GM19023 (cell line): ENCODE data around the gene SLAMF1.
"Not testable (repeated sequence)": the region's sequence is repeated elsewhere in the genome, so short reads cannot be mapped to it uniquely, and the experiment has no call there.

Experiments
- ATAC-seq: cut with Tn5 transposase; IDR thresholded peaks from one replicate; pipeline ENCODE4 v1.9.1; 2021; ENCODE audit warnings: mild to moderate bottlenecking, moderate library complexity; ENCODE audit not compliant: unreplicated experiment

The SLAMF1 gene

DNA sequence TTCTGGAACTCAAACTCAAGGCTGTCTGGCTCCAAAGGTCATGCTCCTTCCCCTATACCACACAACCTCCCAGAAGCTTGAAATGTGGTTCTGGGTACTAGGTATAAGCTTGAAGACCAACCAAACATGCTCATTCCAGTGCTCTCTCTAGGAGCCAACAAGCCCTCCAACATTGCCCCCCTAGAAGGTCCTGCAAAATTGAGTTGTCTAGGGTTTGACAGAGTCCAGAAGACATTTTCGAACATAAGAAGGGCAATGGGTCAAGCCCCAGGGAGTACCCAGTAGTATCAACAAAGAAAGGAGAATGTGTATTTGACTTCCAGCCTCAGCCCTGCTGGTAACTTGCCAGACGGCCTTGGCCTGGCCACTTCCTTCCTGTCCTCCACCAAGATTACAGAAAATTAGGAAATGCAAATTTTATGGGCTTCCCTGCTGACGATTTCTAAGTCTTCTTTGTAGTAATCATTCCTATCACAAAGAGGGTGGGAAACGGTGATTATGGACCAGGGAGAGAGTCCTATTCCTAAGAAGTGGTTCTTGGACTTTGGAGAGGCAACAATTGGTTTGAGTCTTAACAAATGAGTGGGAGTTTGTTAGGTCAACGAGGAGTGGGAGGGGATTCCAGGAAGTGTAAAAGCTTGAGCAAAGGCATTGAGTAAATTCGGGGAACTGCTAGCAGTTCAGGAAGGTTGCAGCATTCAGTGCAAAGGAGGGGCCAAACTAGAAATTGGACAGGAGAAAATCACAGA lies 18.7 kb upstream of the SLAMF1 start:
- no peak for ATAC-seq

DNA sequence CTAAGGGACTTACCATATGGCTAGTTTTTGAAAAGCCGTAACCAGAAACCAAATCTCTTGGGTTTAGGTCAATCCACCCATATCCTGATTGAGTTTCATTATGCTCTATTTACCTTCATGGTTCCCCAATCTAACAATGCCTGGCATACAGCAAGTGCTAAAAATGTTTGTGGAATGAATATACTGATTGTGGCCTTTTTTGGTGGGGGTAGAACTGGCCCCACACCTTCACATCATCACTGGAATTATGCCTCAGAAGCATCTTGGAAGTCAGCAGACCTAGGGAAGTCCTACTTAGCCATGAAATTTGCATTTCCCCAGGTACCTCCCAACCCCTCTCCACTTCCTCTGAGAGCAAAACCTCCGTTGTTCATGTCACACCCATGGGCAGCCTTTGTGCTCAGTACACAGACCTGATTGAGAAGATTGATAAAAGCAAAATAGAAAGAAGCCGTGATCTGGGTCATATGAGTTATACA lies 17.8 kb upstream of the SLAMF1 start:
- peak; percentile 70 for ATAC-seq

DNA sequence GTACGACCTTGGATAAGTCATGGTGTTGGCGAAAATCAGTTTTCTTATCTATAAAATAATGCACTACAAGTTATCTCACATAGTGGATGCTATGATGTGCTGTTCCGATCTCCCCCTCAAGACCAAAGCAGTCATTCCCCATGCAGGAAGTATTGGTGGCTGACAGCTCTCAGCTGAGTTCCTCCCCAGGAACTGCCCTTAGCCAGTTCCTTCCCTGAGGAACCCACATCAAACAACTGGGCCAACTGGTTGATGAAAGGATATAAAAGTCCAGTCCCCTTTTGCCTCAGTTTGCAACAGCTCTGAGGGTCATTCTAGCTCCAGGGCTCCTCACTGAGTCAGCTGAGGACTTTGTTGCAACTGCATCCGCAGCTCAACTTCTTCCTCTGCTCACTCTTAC lies 16.1 kb upstream of the SLAMF1 start:
- no peak for ATAC-seq

DNA sequence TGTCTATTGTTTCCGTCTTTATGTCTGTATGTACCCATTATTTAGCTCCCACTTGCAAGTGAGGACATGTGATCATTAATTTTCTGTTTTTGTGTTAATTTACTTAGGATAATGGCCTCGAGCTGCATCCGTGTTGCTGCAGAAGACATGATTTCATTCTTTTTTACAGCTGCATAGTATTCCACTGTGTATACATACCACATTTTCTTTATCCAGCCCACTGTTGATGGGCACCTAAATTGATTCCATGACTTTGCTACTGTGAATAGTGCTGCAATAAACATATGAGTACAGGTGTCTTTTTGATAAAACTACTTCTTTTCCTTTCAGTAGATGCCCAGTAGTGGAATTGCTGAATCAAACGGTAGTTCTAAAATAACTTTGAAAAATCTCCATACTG lies 12.7 kb upstream of the SLAMF1 start:
- ATAC-seq = no peak

DNA sequence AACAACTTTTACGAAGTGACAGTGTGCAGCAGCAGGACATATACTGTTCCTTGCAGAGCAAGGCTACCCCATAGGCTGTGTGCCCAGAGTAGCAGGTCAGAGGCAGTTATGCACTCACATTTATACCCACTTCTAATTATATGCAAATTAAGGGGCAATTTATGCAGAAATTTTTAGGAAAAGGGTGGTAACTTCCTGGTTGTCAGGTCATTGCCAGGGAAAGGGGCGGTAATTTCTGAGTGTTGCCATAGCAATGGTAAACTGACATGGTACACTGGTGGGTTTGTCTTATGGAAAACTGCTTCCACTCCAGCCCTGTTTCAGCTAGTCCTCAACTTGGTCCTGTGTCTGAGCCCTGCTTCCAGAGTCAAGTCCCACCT lies 12.0 kb upstream of the SLAMF1 start:
- ATAC-seq = no peak

DNA sequence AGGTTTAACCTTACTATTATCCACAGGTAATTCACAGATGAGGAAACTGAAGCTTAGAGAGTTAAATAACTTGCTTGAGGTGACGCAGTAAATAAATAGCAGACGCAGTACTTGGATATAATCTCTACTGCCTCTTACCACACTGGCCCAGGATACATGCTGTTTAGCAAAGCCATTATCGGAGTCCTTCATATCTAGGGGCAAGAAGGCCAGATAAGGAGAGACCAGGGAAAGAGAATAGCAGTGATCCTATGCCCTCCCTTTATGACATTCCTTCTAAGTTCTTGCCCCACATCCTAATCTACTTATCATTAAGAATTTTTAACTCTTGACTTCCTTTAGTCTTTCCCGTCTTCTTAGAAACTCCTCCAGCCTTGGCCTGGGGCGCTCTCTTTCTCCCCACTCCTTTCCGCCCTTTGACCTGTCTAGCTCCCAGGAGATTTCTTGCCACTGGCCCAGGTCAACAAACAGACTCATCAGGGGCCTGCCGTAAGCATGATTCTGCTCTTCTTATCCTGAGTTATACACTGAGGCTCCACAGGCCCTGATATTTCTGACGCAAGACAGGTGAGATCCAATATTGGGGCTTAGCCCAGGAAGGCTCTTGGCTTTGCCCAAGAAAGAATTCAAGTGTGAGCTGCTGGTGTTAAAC lies 11.4 kb upstream of the SLAMF1 start:
- no peak for ATAC-seq

DNA sequence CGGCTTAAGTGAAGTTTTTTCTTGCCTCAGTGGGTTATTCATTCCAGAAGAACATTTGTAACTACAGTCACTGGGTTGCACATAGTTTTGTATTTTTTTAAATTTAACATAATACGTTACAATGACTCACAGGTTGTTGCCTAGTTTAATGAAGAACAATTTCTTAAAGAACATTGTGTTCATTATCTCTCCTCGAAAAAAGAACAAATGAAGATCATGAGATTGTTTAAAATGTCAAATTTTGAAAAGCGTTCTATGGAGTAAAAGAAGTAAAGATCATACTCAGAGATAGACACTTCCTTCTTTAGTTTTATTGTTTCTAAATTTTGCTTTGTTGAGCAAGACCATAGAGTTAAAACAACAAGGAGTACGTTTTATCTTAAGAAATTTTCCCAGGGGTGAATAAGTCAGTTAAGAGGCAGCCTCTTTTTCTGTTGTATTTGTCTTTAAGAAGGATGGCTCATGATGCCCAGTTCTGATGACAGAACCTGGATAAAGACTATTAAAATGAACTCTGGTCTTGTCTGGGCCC lies 10.5 kb upstream of the SLAMF1 start:
- no peak for ATAC-seq

DNA sequence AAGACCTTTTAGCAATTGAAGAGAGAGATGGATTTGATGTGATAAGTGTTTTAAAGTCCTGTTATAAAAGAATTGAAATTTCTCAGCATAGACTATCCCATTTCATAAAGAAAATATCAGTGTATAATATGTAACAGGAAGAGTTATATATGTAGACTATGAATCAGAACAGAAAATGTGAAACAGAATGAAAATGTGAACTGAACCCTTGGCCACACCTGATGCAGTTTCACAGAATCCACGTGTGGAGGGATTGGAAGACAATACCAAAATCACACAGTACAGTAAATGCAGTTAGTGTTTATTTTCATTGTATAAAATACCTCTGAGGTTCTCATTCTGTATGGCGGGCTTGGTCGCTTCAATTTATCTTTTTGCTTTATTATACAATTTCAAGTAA lies 9.9 kb upstream of the SLAMF1 start:
- no peak for ATAC-seq

DNA sequence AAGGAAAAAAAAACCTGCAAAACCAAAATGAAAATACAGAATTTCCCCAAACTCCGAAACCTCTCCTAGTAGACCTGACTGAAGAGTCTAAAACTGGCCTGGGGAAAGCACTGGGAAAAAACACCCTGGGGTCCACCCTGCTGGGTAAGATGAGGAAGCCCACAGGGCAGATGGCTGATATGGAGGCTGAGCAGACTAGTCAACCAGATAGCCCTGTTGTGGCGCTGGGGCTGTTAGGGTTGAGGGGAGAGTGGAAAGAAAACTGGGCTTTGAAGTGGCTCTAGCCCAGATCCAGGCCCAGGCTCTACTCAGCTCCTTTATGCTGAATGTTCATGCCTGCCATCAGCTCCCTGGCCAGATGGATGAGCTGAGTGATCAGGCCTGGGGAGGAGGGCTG lies 6.8 kb upstream of the SLAMF1 start:
- ATAC-seq = peak; percentile 45

DNA sequence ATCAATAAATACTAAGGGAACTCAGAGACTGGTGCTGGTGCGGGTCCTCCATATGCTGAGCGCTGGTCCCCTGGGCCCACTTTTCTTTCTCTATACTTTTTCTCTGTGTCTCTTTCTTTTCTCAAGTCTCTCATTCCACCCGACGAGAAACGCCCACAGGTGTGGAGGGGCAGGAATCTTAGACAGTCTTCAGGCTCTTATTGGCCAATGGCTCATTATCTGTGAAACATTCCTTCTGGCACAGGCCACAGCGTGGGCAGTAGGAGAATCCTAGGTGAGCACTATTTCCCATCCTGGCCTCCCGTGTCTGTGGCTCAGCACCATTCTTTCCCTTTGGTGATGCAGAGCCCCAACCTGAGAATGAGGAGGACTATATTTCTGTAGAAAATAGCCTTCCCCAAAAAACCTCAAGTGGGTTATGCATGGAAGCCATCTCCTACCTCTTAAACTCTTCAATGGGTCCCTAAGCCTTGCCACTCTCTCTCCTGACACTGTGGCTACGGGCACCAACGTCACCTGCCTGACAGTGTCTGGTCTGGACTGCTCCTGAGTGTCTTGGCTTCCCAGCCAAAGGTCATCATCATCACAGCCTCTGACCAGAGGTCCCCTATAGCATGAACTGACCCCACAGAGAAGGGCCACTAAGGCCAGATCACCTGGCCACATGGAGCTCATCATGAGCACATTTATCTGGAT lies 6.2 kb upstream of the SLAMF1 start:
- ATAC-seq = peak; percentile 41

DNA sequence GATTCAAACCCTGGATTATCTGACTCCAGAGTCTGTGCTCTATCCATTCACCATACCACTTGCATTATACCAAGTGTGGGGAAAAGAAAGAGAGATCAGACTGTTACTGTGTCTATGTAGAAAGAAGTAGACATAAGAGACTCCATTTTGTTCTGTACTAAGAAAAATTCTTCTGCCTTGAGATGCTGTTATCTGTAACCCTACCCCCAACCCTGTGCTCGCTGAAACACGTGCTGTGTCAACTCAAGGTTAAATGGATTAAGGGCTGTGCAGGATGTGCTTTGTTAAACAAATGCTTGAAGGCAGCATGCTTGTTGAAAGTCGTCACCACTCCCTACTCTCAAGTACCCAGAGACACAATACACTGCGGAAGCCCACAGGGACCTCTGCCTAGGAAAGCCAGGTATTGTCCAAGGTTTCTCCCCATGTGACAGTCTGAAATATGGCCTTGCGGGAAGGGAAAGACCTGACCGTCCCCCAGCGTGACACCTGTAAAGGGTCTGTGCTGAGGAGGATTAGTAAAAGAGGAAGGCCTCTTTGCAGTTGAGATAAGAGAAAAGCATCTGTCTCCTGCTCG lies 5.3 kb upstream of the SLAMF1 start:
- ATAC-seq = not testable (repeated sequence)

DNA sequence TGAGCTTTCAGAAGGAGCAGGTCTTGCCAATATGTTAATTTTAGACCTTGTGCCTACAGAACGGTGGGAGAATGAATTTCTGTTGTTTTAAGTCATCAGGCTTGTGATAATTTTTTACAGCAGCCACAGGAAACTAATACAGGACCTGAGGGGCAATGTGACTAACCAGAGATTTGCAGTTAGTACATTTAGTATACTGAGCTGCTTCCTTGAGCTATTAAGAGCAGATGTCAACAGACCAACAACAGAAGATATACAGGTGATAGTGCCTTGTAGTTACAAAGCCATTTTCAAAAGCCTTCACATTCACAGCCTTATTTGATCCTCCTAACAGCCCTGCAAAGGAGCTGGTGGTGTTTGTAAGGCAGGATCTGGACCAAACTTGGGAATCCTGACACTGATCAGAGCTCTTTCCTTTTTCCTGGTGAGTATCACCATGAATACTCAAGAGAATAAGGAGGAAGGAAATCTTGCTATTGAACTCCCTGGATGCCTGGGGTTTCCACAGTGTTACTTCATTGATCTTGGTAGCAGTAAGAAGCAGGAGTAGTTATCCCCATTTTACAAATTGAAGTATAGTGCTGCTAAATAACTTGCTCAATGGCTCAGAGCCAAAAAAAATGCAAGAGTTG lies 4.7 kb upstream of the SLAMF1 start:
- ATAC-seq = no peak

DNA sequence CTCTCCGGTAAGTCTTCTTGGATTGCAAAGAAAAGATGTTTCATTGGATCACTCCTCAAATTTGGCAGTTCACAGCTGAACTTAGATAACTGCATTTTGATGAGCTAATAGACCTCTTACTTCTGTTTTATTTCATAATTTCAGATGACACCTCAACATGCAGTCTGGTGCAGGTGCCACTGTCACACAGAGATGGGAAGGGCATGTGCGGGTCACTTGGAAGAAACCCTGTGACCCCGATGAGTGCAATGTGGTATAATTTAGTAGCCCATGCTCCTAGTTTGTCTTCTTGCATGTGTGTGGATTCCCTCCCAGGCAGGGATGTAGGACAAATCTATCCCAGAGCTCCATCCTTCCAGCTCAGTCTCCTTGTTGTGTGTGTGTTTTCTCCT lies 481 bp upstream of the SLAMF1 start:
- peak; percentile 8 for ATAC-seq

DNA sequence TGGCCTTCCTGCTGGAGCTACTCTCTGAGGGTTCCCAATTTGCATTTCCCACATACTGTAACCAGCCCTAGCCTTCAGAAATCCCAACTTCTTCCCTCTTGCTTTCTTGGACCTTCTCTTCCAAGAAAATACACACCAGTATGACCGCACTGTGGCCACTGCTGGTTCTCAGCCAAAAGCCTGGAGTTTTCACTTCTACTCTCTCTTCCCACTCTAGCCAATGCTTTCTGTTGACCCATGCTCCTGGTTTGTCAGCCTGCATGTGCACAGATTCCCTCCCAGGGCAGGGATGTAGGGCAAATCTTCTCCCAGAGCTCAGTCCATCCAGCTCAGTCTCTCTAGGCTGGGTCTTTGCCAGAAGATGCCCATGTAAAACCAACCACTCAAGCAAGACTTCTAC lies 664 bp downstream of the SLAMF1 start:
- no peak for ATAC-seq

DNA sequence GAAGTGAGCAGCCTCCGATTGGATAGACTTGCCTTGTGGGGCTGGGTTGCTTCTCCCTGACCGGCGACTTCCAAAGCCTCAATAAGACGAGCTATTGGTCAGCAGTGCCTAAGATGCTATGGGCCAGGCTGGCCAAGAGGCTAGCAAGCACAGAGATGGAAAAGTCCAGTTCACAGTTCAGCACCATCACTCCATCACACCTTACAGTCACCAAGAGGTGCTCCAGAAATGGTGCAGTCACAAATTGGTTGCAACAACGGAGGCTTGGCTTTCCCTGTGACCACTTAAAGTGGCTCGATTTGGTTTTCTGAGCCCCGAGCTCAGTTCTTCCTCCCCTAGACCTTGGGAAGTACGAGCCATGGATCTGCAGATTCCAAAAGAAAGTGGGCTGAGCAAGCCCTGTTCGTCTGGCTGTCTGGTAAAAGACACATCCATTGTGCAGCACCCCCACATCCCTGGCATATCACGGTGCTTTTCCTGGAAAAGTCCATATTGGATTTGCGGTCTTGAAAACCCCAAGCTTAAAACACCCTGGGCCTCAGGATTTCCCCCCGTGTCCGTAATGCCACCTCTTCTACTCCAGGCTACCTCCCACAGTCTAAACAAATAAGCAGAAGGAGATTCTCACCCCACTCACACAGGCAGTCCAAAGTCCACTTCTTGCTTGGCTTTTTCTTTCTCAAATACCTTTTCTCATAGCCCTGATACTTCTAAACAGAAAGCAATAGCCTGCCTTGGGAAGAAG lies 1.3 kb downstream of the SLAMF1 start:
- no peak for ATAC-seq

DNA sequence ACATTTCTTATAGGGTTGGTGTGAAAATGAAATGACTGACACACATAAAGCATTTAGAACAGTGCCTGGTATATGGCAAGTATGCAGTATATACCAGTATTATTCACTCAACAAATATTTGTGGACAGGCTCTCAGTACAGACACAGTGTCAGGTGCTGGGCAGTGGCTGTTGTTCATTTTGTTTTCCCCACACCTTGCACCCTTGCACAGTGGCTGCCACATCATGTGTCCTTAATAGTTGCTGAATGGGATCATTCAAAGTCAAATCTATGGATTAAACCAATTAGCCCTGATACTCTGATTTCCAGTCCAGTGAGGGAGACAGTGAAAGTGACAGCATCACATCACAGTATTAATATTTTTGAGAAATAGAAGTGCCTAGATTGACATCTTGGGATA lies 2.4 kb downstream of the SLAMF1 start:
- ATAC-seq = no peak

DNA sequence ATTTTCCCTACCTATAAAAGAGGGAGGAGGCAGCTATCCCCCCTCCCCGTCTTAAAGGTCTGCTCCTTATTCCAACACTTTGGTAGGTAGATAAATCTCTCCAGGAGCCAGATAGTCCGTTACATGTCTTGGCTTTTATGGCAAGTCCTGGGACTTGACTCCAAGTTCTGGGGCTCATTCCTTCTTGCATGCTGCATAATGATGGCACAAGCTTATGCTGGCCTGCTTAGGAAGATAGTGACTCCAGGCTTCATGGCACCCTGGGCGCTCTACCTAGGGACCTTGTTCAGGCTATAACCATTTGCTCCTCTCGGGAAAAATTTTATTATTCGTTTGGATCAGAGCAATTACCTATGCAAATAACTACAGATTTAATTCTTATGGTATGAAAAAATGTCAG lies 3.7 kb downstream of the SLAMF1 start:
- ATAC-seq = no peak

DNA sequence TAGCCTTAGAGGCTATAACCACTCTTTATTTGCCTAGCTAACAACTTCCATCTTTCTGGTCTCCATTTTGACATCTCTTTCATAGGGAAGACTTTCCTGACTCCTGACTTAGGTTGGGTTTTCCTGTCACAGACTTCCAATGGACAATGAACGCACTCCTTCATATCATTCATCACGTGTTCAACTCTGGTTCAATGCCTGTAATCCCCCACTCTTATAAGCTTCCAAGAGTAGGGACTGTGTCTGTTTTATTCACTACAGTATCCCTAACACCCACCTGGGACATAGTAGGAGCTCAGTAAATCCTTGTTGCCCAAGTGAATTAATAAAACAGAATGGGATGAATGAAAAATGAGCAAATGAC lies 4.6 kb downstream of the SLAMF1 start:
- ATAC-seq = no peak

DNA sequence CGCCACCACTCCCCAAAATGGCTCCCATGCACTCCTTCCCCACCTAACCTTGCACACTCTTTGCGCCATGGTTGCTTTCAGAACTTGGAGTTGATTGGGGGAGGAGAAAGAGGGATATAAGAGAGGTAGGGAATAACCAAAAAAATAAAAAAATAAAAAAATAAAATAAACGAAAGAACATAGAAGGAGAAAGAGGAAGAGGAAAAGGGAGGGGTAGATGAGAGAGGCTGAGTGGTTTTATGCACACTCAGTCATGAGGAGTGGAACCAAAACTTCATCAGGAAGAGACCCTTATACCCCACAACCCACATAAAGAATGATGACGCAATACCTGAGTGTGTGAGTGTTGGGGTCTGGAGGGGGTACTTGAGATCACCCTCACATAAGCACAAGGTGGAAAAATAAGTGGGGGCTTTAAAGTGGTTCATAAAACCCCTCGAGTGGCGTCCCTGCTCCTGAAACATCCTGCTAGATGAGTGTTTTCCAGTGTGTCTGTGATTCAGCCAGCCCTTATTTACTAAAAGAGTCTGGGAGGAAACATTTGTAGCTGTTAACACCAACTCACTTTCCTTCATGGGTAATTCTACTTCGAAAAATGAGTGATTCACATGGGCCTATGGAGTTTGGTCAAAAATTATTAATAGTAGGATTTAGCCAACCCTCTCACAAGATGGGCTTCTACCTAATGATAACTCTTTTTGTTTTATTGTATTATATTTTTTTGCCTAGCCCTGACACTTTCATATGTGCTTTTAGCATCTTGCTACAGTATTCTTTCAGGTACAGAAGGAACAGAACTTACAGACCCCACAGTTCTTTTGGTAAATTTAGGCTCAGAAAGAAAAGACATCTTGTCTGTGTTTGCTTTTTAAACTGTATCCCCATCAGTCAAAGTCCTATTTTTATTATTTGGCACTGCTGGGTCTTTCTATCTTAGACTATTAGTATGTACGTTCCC lies 5.2 kb downstream of the SLAMF1 start:
- ATAC-seq = no peak
